ENCODE results near the gene TEX19. TPM values are rescaled to one million over a fixed set of nuclear protein-coding genes. Genes with fewer than 3 reads are reported as not detected.

The TEX19 gene
- total and polyA plus RNA-seq, 9 of the 15 experiments (the other 6 are each of a cell fraction or from before 2014, with no cell fraction given) = 0.10 to 4.9 (median 1.9) TPM

DNA sequence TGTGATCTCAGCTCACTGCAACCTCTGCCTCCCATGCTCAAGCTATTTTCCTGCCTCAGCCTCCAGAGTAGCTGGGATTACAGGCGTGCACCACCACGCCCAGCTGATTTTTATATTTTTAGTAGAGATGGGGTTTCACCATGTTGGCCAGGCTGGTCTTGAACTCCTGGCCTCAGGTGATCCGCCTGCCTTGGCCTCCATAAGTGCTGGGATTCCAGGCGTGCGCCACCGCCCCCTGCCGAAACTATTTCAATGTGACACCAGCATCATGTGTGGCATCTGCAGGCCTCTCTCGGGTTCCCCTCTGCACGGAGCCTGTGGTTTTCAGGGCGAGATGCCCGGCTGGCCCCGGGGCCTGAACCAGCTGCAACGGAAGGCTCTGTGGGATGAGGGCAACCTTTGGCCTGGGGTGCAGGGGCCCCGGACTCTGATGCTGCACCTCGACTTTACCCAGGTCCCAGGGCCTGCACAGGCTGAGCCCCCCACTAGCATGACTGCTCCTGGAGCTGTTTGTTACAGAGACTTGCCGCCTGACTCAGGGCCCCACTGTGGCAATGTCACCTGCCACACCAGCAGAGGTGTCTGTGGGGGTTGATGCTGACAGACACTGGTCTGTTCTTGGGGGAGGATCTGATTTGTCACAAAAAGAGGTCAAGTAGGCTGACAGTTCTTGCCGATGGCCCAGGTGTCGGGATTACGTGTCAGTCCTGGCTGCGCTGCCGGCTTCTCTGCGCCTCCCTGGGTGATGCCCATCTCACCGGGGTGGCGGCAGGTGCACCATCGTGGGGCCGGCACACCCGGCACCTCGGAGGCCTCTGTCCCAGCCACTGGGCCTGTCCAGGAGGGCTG lies 8.6 kb upstream of the TEX19 start (continued):
- TF ChIP-seq CREBBP (IDR thresholded peaks at IDR 0.05; ENCODE audit: low read depth, low read length) = no peak
- TF ChIP-seq BCOR (IDR thresholded peaks at IDR 0.05) = peak; percentile 58
- TF ChIP-seq REST (IDR thresholded peaks at IDR 0.05; ENCODE audit: borderline replicate concordance) = peak; percentile 76
- TF ChIP-seq REST (CRISPR knock-in tag; IDR thresholded peaks at IDR 0.05; ENCODE audit: low read depth) = no peak
- peak; percentile 56 to 81 for TF ChIP-seq RAD21 (CRISPR knock-in tag; conservative IDR thresholded peaks at IDR 0.05 in 1 of 2, IDR thresholded peaks at IDR 0.05 in 1 of 2)
- TF ChIP-seq HBP1 (CRISPR knock-in tag; IDR thresholded peaks at IDR 0.05) = no peak
- 0 out of 2 replicates have a peak, but pooled peaks have one; percentile 51 for TF ChIP-seq ADNP (tag; IDR thresholded peaks at IDR 0.05)
- TF ChIP-seq SMAD4 (CRISPR knock-in tag; conservative IDR thresholded peaks at IDR 0.05) = 0 out of 2 replicates have a peak, but pooled peaks have one; percentile 27
- no peak for TF ChIP-seq ZNF431 (CRISPR knock-in tag; IDR thresholded peaks at IDR 0.05)
- TF ChIP-seq DPF2 (IDR thresholded peaks at IDR 0.05) = 0 out of 2 replicates have a peak, but pooled peaks have one; percentile 29
